Neural cell (in vitro differentiated cells): Measurements from ENCODE around the gene GRAMD1B. TPM values are rescaled to one million over a fixed set of nuclear protein-coding genes. Genes with fewer than 3 reads are reported as not detected.

Experiments
- H2AFZ ChIP-seq: fragments of 200-600, 300-800 bp; sonication (generic), shearing (Covaris generic); 2 replicates; pipeline ENCODE4 v1.6.0; 2014; ENCODE audit warnings: low read depth, mild to moderate bottlenecking, antibody characterized with exemption, low read length, moderate library complexity
- H3F3A ChIP-seq: fragments of 200-600 bp; shearing (Covaris generic); 2 replicates; pipeline ENCODE4 v1.6.1; 2016; ENCODE audit warnings: mild to moderate bottlenecking, moderate library complexity, mixed read lengths, antibody characterized with exemption, low read length; ENCODE audit not compliant: insufficient read depth, poor library complexity, severe bottlenecking
- H3K27ac ChIP-seq: fragments of 200-600, 300-800 bp; sonication (generic), shearing (Covaris generic); 2 replicates; pipeline ENCODE4 v1.5.1; 2014; ENCODE audit warnings: mild to moderate bottlenecking, low read length, moderate library complexity
- H3K27me3 ChIP-seq: fragments of 300-800, 200-600 bp; sonication (generic), shearing (Covaris generic); 2 replicates; pipeline ENCODE4 v1.6.0; 2014; ENCODE audit warnings: mild to moderate bottlenecking, low read depth, low read length, moderate library complexity; ENCODE audit not compliant: insufficient read depth
- H3K36me3 ChIP-seq: fragments of 300-800, 200-600 bp; sonication (generic), shearing (Covaris generic); 2 replicates; pipeline ENCODE4 v1.5.1; 2014; ENCODE audit warnings: mild to moderate bottlenecking, antibody characterized with exemption, low read length, moderate library complexity; ENCODE audit not compliant: insufficient read depth
- H3K4me2 ChIP-seq: fragments of 300-800, 200-600 bp; sonication (generic), shearing (Covaris generic); 2 replicates; pipeline ENCODE4 v1.6.0; 2014; ENCODE audit warnings: mild to moderate bottlenecking, low read length
- H3K4me3 ChIP-seq: fragments of 300-800, 200-600 bp; sonication (generic), shearing (Covaris generic); 2 replicates; pipeline ENCODE4 v1.5.1; 2014; ENCODE audit warnings: mild to moderate bottlenecking, low read length, moderate library complexity
- H3K79me2 ChIP-seq: fragments of 200-600 bp; shearing (Covaris generic); replicated peaks from 2 replicates; pipeline ENCODE4 v1.6.0; 2014; ENCODE audit warnings: mild to moderate bottlenecking, low read length, moderate library complexity; ENCODE audit not compliant: insufficient read depth
- H3K9ac ChIP-seq: fragments of 300-800, 200-600 bp; sonication (generic), shearing (Covaris generic); 2 replicates; pipeline ENCODE4 v1.6.1; 2016; ENCODE audit warnings: mild to moderate bottlenecking, low read length, mixed read lengths
- H3K9me2 ChIP-seq: fragments of 200-600 bp; shearing (Covaris generic); 2 replicates; pipeline ENCODE4 v1.6.1; 2016; ENCODE audit warnings: mild to moderate bottlenecking, low read length, mixed read lengths; ENCODE audit not compliant: insufficient read depth
- H3K9me3 ChIP-seq: fragments of 200-600, 300-800 bp; sonication (generic), shearing (Covaris generic); 2 replicates; pipeline ENCODE4 v1.6.1; 2016; ENCODE audit warnings: mild to moderate bottlenecking, mixed run types, low read length, moderate library complexity, mixed read lengths
- H4K20me1 ChIP-seq: fragments of 200-600 bp; shearing (Covaris generic); 2 replicates; pipeline ENCODE4 v1.6.1; 2016; ENCODE audit warnings: mild to moderate bottlenecking, mixed run types; ENCODE audit not compliant: insufficient read depth
- CTCF ChIP-seq: fragments of 450-650 bp; IDR thresholded peaks from 2 replicates; pipeline ENCODE4 v1.5.1; 2014; ENCODE audit warnings: antibody characterized with exemption, mild to moderate bottlenecking, moderate library complexity; ENCODE audit not compliant: poor library complexity, severe bottlenecking
- EP300 ChIP-seq: fragments of 450-650 bp; conservative IDR thresholded peaks from 2 replicates; pipeline ENCODE4 v1.6.1; 2014; ENCODE audit warnings: antibody characterized with exemption, mild to moderate bottlenecking, moderate library complexity; ENCODE audit not compliant: poor library complexity, severe bottlenecking
- EZH2 ChIP-seq: fragments of 200-600, 300-800 bp; shearing (Covaris generic), sonication (generic); IDR thresholded peaks from 2 replicates; pipeline ENCODE4 v1.6.1; 2014; ENCODE audit warnings: antibody characterized with exemption, low read length, borderline replicate concordance, mild to moderate bottlenecking; ENCODE audit not compliant: insufficient read depth, poor library complexity, severe bottlenecking
- MXI1 ChIP-seq: fragments of 450-650 bp; conservative IDR thresholded peaks from 2 replicates; pipeline ENCODE4 v1.6.1; 2014; ENCODE audit warnings: antibody characterized with exemption, mild to moderate bottlenecking; ENCODE audit not compliant: poor library complexity, severe bottlenecking
- POLR2AphosphoS5 ChIP-seq: IDR thresholded peaks from 2 replicates; pipeline ENCODE4 v1.6.1; 2012
- RAD21 ChIP-seq: fragments of 450-650 bp; conservative IDR thresholded peaks from 2 replicates; pipeline ENCODE4 v1.6.1; 2014; ENCODE audit warnings: antibody characterized with exemption, mild to moderate bottlenecking, moderate library complexity
- REST ChIP-seq: IDR thresholded peaks from 2 replicates; pipeline ENCODE4 v1.6.1; 2012; ENCODE audit warnings: borderline replicate concordance
- SMC3 ChIP-seq: fragments of 450-650 bp; conservative IDR thresholded peaks from 2 replicates; pipeline ENCODE4 v1.6.1; 2014; ENCODE audit warnings: antibody characterized with exemption, mild to moderate bottlenecking, moderate library complexity; ENCODE audit not compliant: poor library complexity
- TAF1 ChIP-seq: IDR thresholded peaks from 2 replicates; pipeline ENCODE4 v1.6.1; 2012; ENCODE audit warnings: low read depth
- polyA plus RNA-seq: library from polyadenylated mRNA; depleted of rRNA; stranded (reverse); fragments of >200 nt; gene quantifications from 2 replicates; pipeline ENCODE4 v1.2.3, GENCODE V29; 2014

Gene GRAMD1B
- polyA plus RNA-seq, 1 donor from 2014 or later, result 1.5 TPM

- H3K9ac ChIP-seq, result no peak overlapping the region
- no peak overlapping the region for H3K4me3 ChIP-seq
- no peaks in the 10 kb centered on the region for H3K79me2 ChIP-seq
- no peaks in the 10 kb centered on the region for H3F3A ChIP-seq
- H3K4me2 ChIP-seq, result no peak overlapping the region
- H3K27ac ChIP-seq, result no peak overlapping the region
- H3K27me3 ChIP-seq, result no peaks in the 10 kb centered on the region
- H4K20me1 ChIP-seq, result no peaks in the 10 kb centered on the region
- H2AFZ ChIP-seq, result no peak overlapping the region
- TF ChIP-seq CTCF (no peak), EZH2 (no peak), MXI1 (no peak), SMC3 (no peak), REST (no peak), RAD21 (no peak), EP300 (no peak), TAF1 (no peak), POLR2AphosphoS5 (no peak)
- H3K36me3 ChIP-seq, result no peaks in the 10 kb centered on the region
- H3K9me3 ChIP-seq, result no peaks in the 10 kb centered on the region
- H3K9me2 ChIP-seq, result no peaks in the 10 kb centered on the region
Observed at GRCh38 chr11:123526918-123527317, 96.8 kb downstream of the GRAMD1B start.

GRCh38 chr11:123527526-123527925 is 97.5 kb downstream of the GRAMD1B start:
- Histone ChIP-seq H4K20me1 (no peaks in the 10 kb centered on the region), H3K4me3 (no peak overlapping the region), H3K4me2 (no peak overlapping the region), H3K36me3 (no peaks in the 10 kb centered on the region), H2AFZ (no peak overlapping the region), H3K9me3 (no peaks in the 10 kb centered on the region), H3K9me2 (no peaks in the 10 kb centered on the region), H3K27ac (no peak overlapping the region), H3K9ac (no peak overlapping the region), H3K27me3 (no peaks in the 10 kb centered on the region), H3F3A (no peaks in the 10 kb centered on the region), H3K79me2 (no peaks in the 10 kb centered on the region)
- no peak for TF ChIP-seq RAD21
- no peak for TF ChIP-seq MXI1
- no peak for TF ChIP-seq TAF1
- no peak for TF ChIP-seq EZH2
- no peak for TF ChIP-seq CTCF
- no peak for TF ChIP-seq SMC3
- TF ChIP-seq POLR2AphosphoS5, result no peak
- no peak for TF ChIP-seq REST
- no peak for TF ChIP-seq EP300
